Activated CD8-positive, alpha-beta memory T cell treated with anti-CD3 and anti-CD28 coated beads for 1 hour (primary cell): ENCODE measurements around the gene PSMD7.
"Not testable (repeated sequence)": the region's sequence is repeated elsewhere in the genome, so short reads cannot be mapped to it uniquely, and the experiment has no call there.

ENCODE experiments used
- DNase-seq, 2 donors: peaks; one replicate each; pipeline ENCODE4 v3.0.0-alpha.2; 2020; ENCODE audit warnings: low read depth in 1 of 2; ENCODE audit errors: extremely low read depth in 1 of 2

Gene PSMD7

DNA sequence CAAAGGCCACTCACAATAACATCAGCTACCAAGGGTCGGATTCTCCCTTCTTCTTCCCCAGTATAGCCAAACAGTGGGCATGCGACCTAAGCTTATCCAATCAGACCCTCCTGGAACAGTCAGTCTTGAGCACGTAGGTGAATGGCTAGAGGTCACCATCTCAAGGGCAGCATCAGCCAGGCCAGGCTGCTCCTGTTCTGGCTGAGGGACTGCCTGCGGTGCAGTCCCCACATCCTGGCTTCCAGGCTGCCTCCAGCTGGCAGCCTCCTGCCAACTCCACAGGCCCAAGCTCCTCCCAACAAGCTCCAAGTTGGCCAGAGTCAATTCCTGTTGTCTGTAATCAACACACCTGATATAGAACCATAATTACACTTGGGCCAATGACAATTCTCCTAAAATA is 56.4 kb downstream of the PSMD7 start:
- DNase-seq, result not testable (repeated sequence)
